WTC11 (cell line): ENCODE data around the gene AP3B2.

Source experiments
- CTCF ChIP-seq: fragments of 200-600 bp; IDR thresholded peaks from 2 replicates; pipeline ENCODE4 v1.8.0; 2022; ENCODE audit warnings: antibody characterized with exemption
- NFATC4 ChIP-seq: fragments of 250-450 bp; sonication (Bioruptor Pico); IDR thresholded peaks from 2 replicates; pipeline ENCODE4 v1.9.0; 2021; ENCODE audit warnings: mild to moderate bottlenecking
- TF ChIP-seq, protein P1 (sequence below): sonication (generic); formaldehyde crosslinking; IDR thresholded peaks from 2 replicates; pipeline ENCODE4 v1.8.1; 2022; ENCODE audit warnings: mild to moderate bottlenecking, moderate library complexity, missing genetic modification reagents

GRCh38 chr15:82677720-82678323, 31.9 kb downstream of the AP3B2 start:
- TF ChIP-seq NFATC4: no peak
- no peak for TF ChIP-seq CTCF
- TF ChIP-seq, protein P1, sequence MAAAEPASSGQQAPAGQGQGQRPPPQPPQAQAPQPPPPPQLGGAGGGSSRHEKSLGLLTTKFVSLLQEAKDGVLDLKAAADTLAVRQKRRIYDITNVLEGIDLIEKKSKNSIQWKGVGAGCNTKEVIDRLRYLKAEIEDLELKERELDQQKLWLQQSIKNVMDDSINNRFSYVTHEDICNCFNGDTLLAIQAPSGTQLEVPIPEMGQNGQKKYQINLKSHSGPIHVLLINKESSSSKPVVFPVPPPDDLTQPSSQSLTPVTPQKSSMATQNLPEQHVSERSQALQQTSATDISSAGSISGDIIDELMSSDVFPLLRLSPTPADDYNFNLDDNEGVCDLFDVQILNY (CRISPR knock-in tag): no peak
